GM12865 (cell line): ENCODE measurements around the gene COPS6.
A peak's percentile ranks its signal among the peaks of the same experiment; 100 is the strongest.

Experiments used
- DNase-seq: peaks from one replicate; pipeline ENCODE4 v3.0.0; 2010; ENCODE audit warnings: low read depth
- H3K4me3 ChIP-seq: 2 replicates; pipeline ENCODE4 v1.5.1; 2011; ENCODE audit warnings: mild to moderate bottlenecking, low read depth, low read length, control low read depth
- TF ChIP-seq, protein P1 (sequence below): IDR thresholded peaks from 2 replicates; pipeline ENCODE4 v1.5.1; 2011; ENCODE audit warnings: low read length, control low read depth, low read depth, inconsistent platforms; ENCODE audit not compliant: insufficient read depth; ENCODE audit errors: missing control alignments

Gene COPS6

DNA sequence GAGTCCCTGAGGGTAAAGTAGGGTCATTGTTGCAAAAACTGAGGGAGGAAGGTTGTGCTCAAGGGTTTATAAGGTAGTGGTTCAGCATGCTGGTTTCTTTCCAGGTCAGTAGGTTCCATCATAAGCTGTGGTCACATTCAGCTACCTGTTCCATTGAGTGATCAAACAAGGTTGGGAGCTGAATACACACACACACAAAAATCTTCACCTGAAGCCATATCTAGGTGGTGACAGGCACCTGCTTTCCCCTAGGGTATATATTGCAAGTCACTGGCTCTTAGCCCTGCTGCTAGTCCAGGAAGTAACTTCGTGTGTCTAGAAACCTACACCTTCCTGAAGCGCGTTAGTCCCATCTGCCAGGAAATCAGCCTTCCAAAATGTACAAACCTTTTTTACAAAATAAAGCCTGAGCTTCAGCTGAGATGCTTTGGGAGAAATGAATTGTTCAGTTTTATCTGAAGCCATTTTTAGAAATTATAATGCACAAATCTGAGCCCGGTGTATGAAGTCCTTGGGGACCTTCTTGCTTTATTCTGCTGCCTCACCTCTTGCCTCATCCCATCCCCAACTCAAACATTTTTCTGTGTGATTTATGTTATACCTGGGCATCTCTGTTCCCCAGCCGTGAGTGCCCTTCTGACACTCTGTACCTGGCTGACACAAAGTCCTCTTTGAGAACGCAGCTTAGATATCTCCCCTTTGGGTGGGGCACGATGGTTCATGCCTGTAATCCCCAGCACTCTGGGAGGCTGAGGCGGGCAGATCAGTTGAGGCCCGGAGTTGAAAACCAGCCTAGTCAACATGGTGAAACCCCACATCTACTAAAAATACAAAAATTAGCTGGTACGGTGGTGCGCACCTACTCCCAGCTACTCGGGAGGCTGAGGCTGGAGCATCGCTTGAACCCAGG is 49.3 kb downstream of the COPS6 start:
- peak; percentile 52 for DNase-seq
- TF ChIP-seq, protein P1, sequence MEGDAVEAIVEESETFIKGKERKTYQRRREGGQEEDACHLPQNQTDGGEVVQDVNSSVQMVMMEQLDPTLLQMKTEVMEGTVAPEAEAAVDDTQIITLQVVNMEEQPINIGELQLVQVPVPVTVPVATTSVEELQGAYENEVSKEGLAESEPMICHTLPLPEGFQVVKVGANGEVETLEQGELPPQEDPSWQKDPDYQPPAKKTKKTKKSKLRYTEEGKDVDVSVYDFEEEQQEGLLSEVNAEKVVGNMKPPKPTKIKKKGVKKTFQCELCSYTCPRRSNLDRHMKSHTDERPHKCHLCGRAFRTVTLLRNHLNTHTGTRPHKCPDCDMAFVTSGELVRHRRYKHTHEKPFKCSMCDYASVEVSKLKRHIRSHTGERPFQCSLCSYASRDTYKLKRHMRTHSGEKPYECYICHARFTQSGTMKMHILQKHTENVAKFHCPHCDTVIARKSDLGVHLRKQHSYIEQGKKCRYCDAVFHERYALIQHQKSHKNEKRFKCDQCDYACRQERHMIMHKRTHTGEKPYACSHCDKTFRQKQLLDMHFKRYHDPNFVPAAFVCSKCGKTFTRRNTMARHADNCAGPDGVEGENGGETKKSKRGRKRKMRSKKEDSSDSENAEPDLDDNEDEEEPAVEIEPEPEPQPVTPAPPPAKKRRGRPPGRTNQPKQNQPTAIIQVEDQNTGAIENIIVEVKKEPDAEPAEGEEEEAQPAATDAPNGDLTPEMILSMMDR: no peak
- H3K4me3 ChIP-seq: no peak overlapping the region

DNA sequence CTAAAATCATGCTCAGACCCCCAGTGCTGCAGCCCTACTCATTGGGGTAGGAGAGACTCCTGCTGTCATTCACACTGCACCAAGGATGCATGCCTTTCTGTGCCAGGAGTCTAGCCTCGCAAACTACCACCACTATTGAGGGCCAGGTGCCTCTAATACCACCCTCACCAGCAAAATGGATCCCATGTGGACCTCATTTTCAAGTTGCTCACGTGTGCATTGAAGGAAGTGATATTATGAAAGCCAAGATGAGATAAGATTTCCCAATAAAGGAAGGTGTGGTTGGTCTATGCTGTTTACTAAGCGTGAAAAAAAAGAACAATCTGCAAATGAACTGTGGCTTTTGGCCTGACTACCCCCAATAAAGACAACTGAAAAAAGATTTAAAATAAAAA is 52.8 kb downstream of the COPS6 start:
- no peak for DNase-seq
- H3K4me3 ChIP-seq: no peak overlapping the region
- TF ChIP-seq, protein P1: no peak
